Measurements from ENCODE around the gene A2M. TPM values are rescaled to one million over a fixed set of nuclear protein-coding genes. Genes with fewer than 3 reads are reported as not detected.

The A2M gene
- total and polyA plus RNA-seq, 2 experiments from 2014 or later, result 0.92 TPM; not detected in 1

DNA sequence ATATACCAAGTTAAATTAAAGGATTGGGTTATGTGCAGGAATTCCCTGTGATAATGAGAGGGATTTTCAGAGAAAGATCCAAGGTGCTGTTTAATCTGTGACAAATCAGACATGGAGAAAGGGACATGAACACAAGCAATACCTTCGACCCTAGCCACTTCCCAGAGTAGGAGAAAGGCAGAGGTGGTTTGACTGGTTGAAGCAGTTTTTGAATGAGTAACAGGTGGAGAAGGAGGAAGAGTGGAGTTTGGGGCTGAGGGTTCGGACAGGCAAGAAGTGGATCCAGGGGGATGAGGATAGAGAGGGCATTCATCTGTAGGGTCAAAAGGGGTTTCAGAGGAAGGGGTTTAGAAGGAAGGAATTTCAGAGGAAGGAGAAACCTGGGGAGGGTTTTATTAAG lies 27.4 kb upstream of the A2M start:
- H4K20me1 ChIP-seq (replicated peaks; ENCODE audit: insufficient read depth), result no peaks in the 10 kb centered on the region
- ATAC-seq (no peak), DNase-seq (ENCODE audit: low spot score) (no peak)
- no peak overlapping the region for H3K4me2 ChIP-seq
- Mint-ChIP-seq H3K27ac (no peak overlapping the region), H3K9me3 (peaks cover 68% of the 10 kb centered on the region), H3K4me1 (no peaks in the 10 kb centered on the region), H3K27me3 (ENCODE audit: insufficient read depth, low read depth, poor library complexity) (peaks cover 6% of the 10 kb centered on the region), H3K4me3 (no peak overlapping the region), H3K36me3 (ENCODE audit: low read depth) (peaks cover 38% of the 10 kb centered on the region)
- H3K4me1 ChIP-seq (ENCODE audit: insufficient read depth), result no peaks in the 10 kb centered on the region
- no peaks in the 10 kb centered on the region for H3K27me3 ChIP-seq (ENCODE audit: insufficient read depth)
- H2AFZ ChIP-seq, result no peak overlapping the region
- H3K9me2 ChIP-seq (ENCODE audit: insufficient read depth), result no peaks in the 10 kb centered on the region
- H3K27ac ChIP-seq (ENCODE audit: low read depth), result no peak overlapping the region
- no peaks in the 10 kb centered on the region for H3K79me2 ChIP-seq (replicated peaks; ENCODE audit: insufficient read depth)
- H3K36me3 ChIP-seq (ENCODE audit: insufficient read depth), result no peaks in the 10 kb centered on the region; the same call in 1 of the 2 replicates
- H3F3A ChIP-seq (replicated peaks; ENCODE audit: low read depth), result no peaks in the 10 kb centered on the region
- H3K4me3 ChIP-seq, result no peak overlapping the region
- TF ChIP-seq, protein P1, sequence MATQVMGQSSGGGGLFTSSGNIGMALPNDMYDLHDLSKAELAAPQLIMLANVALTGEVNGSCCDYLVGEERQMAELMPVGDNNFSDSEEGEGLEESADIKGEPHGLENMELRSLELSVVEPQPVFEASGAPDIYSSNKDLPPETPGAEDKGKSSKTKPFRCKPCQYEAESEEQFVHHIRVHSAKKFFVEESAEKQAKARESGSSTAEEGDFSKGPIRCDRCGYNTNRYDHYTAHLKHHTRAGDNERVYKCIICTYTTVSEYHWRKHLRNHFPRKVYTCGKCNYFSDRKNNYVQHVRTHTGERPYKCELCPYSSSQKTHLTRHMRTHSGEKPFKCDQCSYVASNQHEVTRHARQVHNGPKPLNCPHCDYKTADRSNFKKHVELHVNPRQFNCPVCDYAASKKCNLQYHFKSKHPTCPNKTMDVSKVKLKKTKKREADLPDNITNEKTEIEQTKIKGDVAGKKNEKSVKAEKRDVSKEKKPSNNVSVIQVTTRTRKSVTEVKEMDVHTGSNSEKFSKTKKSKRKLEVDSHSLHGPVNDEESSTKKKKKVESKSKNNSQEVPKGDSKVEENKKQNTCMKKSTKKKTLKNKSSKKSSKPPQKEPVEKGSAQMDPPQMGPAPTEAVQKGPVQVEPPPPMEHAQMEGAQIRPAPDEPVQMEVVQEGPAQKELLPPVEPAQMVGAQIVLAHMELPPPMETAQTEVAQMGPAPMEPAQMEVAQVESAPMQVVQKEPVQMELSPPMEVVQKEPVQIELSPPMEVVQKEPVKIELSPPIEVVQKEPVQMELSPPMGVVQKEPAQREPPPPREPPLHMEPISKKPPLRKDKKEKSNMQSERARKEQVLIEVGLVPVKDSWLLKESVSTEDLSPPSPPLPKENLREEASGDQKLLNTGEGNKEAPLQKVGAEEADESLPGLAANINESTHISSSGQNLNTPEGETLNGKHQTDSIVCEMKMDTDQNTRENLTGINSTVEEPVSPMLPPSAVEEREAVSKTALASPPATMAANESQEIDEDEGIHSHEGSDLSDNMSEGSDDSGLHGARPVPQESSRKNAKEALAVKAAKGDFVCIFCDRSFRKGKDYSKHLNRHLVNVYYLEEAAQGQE (IDR thresholded peaks at IDR 0.05; ENCODE audit: unreplicated experiment), result no peak
- no peak for TF ChIP-seq EZH2phosphoT487 (IDR thresholded peaks at IDR 0.05; ENCODE audit: unreplicated experiment)
- TF ChIP-seq, protein P2, sequence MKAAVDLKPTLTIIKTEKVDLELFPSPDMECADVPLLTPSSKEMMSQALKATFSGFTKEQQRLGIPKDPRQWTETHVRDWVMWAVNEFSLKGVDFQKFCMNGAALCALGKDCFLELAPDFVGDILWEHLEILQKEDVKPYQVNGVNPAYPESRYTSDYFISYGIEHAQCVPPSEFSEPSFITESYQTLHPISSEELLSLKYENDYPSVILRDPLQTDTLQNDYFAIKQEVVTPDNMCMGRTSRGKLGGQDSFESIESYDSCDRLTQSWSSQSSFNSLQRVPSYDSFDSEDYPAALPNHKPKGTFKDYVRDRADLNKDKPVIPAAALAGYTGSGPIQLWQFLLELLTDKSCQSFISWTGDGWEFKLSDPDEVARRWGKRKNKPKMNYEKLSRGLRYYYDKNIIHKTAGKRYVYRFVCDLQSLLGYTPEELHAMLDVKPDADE (IDR thresholded peaks at IDR 0.05), result no peak
- TF ChIP-seq STAT1 (IDR thresholded peaks at IDR 0.05; ENCODE audit: unreplicated experiment), result no peak
- TF ChIP-seq ZNF331 (CRISPR knock-in tag; IDR thresholded peaks at IDR 0.05; ENCODE audit: low read depth), result no peak
- no peak for TF ChIP-seq NANOG (IDR thresholded peaks at IDR 0.05; ENCODE audit: borderline replicate concordance)
- TF ChIP-seq, protein P3, sequence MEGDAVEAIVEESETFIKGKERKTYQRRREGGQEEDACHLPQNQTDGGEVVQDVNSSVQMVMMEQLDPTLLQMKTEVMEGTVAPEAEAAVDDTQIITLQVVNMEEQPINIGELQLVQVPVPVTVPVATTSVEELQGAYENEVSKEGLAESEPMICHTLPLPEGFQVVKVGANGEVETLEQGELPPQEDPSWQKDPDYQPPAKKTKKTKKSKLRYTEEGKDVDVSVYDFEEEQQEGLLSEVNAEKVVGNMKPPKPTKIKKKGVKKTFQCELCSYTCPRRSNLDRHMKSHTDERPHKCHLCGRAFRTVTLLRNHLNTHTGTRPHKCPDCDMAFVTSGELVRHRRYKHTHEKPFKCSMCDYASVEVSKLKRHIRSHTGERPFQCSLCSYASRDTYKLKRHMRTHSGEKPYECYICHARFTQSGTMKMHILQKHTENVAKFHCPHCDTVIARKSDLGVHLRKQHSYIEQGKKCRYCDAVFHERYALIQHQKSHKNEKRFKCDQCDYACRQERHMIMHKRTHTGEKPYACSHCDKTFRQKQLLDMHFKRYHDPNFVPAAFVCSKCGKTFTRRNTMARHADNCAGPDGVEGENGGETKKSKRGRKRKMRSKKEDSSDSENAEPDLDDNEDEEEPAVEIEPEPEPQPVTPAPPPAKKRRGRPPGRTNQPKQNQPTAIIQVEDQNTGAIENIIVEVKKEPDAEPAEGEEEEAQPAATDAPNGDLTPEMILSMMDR (conservative IDR thresholded peaks at IDR 0.05; ENCODE audit: low read depth in 2 of 2), result no peak
- no peak for TF ChIP-seq ZNF114 (CRISPR knock-in tag; IDR thresholded peaks at IDR 0.05)
- no peak for TF ChIP-seq CREB1 (CRISPR knock-in tag; IDR thresholded peaks at IDR 0.05; ENCODE audit: low read depth)
- no peak for TF ChIP-seq JUNB (IDR thresholded peaks at IDR 0.05; ENCODE audit: unreplicated experiment)
- no peak for TF ChIP-seq POLR2AphosphoS5 (IDR thresholded peaks at IDR 0.05; ENCODE audit: low read depth)
- TF ChIP-seq, protein P4, sequence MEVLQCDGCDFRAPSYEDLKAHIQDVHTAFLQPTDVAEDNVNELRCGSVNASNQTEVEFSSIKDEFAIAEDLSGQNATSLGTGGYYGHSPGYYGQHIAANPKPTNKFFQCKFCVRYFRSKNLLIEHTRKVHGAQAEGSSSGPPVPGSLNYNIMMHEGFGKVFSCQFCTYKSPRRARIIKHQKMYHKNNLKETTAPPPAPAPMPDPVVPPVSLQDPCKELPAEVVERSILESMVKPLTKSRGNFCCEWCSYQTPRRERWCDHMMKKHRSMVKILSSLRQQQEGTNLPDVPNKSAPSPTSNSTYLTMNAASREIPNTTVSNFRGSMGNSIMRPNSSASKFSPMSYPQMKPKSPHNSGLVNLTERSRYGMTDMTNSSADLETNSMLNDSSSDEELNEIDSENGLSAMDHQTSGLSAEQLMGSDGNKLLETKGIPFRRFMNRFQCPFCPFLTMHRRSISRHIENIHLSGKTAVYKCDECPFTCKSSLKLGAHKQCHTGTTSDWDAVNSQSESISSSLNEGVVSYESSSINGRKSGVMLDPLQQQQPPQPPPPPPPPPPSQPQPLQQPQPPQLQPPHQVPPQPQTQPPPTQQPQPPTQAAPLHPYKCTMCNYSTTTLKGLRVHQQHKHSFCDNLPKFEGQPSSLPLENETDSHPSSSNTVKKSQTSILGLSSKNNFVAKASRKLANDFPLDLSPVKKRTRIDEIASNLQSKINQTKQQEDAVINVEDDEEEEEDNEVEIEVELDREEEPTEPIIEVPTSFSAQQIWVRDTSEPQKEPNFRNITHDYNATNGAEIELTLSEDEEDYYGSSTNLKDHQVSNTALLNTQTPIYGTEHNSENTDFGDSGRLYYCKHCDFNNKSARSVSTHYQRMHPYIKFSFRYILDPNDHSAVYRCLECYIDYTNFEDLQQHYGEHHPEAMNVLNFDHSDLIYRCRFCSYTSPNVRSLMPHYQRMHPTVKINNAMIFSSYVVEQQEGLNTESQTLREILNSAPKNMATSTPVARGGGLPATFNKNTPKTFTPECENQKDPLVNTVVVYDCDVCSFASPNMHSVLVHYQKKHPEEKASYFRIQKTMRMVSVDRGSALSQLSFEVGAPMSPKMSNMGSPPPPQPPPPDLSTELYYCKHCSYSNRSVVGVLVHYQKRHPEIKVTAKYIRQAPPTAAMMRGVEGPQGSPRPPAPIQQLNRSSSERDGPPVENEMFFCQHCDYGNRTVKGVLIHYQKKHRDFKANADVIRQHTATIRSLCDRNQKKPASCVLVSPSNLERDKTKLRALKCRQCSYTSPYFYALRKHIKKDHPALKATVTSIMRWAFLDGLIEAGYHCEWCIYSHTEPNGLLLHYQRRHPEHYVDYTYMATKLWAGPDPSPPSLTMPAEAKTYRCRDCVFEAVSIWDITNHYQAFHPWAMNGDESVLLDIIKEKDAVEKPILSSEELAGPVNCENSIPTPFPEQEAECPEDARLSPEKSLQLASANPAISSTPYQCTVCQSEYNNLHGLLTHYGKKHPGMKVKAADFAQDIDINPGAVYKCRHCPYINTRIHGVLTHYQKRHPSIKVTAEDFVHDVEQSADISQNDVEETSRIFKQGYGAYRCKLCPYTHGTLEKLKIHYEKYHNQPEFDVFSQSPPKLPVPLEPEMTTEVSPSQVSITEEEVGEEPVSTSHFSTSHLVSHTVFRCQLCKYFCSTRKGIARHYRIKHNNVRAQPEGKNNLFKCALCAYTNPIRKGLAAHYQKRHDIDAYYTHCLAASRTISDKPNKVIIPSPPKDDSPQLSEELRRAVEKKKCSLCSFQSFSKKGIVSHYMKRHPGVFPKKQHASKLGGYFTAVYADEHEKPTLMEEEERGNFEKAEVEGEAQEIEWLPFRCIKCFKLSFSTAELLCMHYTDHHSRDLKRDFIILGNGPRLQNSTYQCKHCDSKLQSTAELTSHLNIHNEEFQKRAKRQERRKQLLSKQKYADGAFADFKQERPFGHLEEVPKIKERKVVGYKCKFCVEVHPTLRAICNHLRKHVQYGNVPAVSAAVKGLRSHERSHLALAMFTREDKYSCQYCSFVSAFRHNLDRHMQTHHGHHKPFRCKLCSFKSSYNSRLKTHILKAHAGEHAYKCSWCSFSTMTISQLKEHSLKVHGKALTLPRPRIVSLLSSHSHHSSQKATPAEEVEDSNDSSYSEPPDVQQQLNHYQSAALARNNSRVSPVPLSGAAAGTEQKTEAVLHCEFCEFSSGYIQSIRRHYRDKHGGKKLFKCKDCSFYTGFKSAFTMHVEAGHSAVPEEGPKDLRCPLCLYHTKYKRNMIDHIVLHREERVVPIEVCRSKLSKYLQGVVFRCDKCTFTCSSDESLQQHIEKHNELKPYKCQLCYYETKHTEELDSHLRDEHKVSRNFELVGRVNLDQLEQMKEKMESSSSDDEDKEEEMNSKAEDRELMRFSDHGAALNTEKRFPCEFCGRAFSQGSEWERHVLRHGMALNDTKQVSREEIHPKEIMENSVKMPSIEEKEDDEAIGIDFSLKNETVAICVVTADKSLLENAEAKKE (CRISPR knock-in tag; IDR thresholded peaks at IDR 0.05), result no peak
- no peak for TF ChIP-seq EZH2 (IDR thresholded peaks at IDR 0.05; ENCODE audit: low read depth, unreplicated experiment)

All from GM23338 (cell line).